ENCODE measurements around the gene FAM20B.

Gene FAM20B

GRCh38 chr1:179047636-179047997, 21.9 kb downstream of the FAM20B start:
- DNase-seq: no peak

- no peak for DNase-seq
These were observed 22.8 kb downstream of the FAM20B start for GRCh38 chr1:179048339-179049124.

- no peak for DNase-seq
These were observed 27.1 kb downstream of the FAM20B start for GRCh38 chr1:179052776-179053175.

GRCh38 chr1:179053486-179053885, 27.8 kb downstream of the FAM20B start:
- DNase-seq: no peak

- no peak for DNase-seq
These were observed 30.2 kb downstream of the FAM20B start for GRCh38 chr1:179055937-179056336.

- DNase-seq: no peak
These were observed 33.1 kb downstream of the FAM20B start for GRCh38 chr1:179058487-179059483.

- no peak for DNase-seq
These were observed 35.9 kb downstream of the FAM20B start for GRCh38 chr1:179061360-179062282.

GRCh38 chr1:179066471-179066870, 40.8 kb downstream of the FAM20B start:
- no peak for DNase-seq

- DNase-seq: no peak
These were observed 51.7 kb downstream of the FAM20B start for GRCh38 chr1:179077396-179077795.

GRCh38 chr1:179079113-179079761, 53.5 kb downstream of the FAM20B start:
- DNase-seq: peak in 29 of 58 donors; percentile 3 to 78 (median 31)

GRCh38 chr1:179080866-179081686, 55.4 kb downstream of the FAM20B start:
- DNase-seq: peak in 3 of 58 donors; percentile 42 to 59 (median 58)

GRCh38 chr1:179081687-179082332, 56.1 kb downstream of the FAM20B start, which contains the start of gene TOR3A:
Gene TOR3A, plus strand, starts transcription at chr1:179082070. Its CDS starts 59 bp downstream, at chr1:179082129.
- DNase-seq: peak; percentile 38 to 94 (median 87)

GRCh38 chr1:179082333-179082998, 56.8 kb downstream of the FAM20B start:
- peak in 19 of 58 donors; percentile 16 to 67 (median 35) for DNase-seq

- peak in 1 of 58 donors; percentile 60 for DNase-seq
These were observed 57.3 kb downstream of the FAM20B start for GRCh38 chr1:179082999-179083335.

- no peak for DNase-seq
These were observed 57.8 kb downstream of the FAM20B start for GRCh38 chr1:179083533-179083932.

- no peak for DNase-seq
These were observed 62.0 kb downstream of the FAM20B start for GRCh38 chr1:179087665-179088064.

- no peak for DNase-seq
These were observed 64.3 kb downstream of the FAM20B start for GRCh38 chr1:179089827-179090482.

GRCh38 chr1:179090522-179090921, 64.8 kb downstream of the FAM20B start:
- peak in 3 of 58 donors; percentile 25 to 57 (median 25) for DNase-seq

Data from anterior cingulate cortex (tissue), 58 donors.